ENCODE data around the gene KRTAP5-3.

- TF ChIP-seq CTCF (IDR thresholded peaks at IDR 0.05): no peak
- no peak for TF ChIP-seq ZFX (IDR thresholded peaks at IDR 0.05; ENCODE audit: borderline replicate concordance)
These were observed 31.4 kb downstream of the KRTAP5-3 start for GRCh38 chr11:1576825-1577224.
